ENCODE measurements around the gene CAMTA1. TPM values are rescaled to one million over a fixed set of nuclear protein-coding genes. Genes with fewer than 3 reads are reported as not detected.

CAMTA1 gene
- total RNA-seq, 1 donor = 56.1 TPM

GRCh38 chr1:6906783-6907182 lies 121.5 kb downstream of the CAMTA1 start:
- DNase-seq (ENCODE audit: low read depth) = no peak
- TF ChIP-seq CTCF (IDR thresholded peaks at IDR 0.05; ENCODE audit: insufficient read depth, low read depth, low read length) = no peak
- H3K4me3 ChIP-seq (ENCODE audit: low read depth, low read length) = no peak overlapping the region

GRCh38 chr1:6907201-6907600 lies 121.9 kb downstream of the CAMTA1 start:
- H3K4me3 ChIP-seq (ENCODE audit: low read depth, low read length) = no peak overlapping the region
- TF ChIP-seq CTCF (IDR thresholded peaks at IDR 0.05; ENCODE audit: insufficient read depth, low read depth, low read length) = no peak
- DNase-seq (ENCODE audit: low read depth) = no peak

GRCh38 chr1:6907676-6908434 lies 122.6 kb downstream of the CAMTA1 start:
- no peak overlapping the region for H3K4me3 ChIP-seq (ENCODE audit: low read depth, low read length)
- no peak for DNase-seq (ENCODE audit: low read depth)
- TF ChIP-seq CTCF (IDR thresholded peaks at IDR 0.05; ENCODE audit: insufficient read depth, low read depth, low read length) = no peak

GRCh38 chr1:6909401-6909800 lies 124.1 kb downstream of the CAMTA1 start:
- DNase-seq (ENCODE audit: low read depth) = no peak
- H3K4me3 ChIP-seq (ENCODE audit: low read depth, low read length) = no peak overlapping the region
- no peak for TF ChIP-seq CTCF (IDR thresholded peaks at IDR 0.05; ENCODE audit: insufficient read depth, low read depth, low read length)

GRCh38 chr1:6909857-6910256 lies 124.6 kb downstream of the CAMTA1 start:
- no peak for DNase-seq (ENCODE audit: low read depth)
- no peak for TF ChIP-seq CTCF (IDR thresholded peaks at IDR 0.05; ENCODE audit: insufficient read depth, low read depth, low read length)
- H3K4me3 ChIP-seq (ENCODE audit: low read depth, low read length) = no peak overlapping the region

GRCh38 chr1:6911021-6911941 lies 126.0 kb downstream of the CAMTA1 start:
- DNase-seq (ENCODE audit: low read depth) = no peak
- no peak for TF ChIP-seq CTCF (IDR thresholded peaks at IDR 0.05; ENCODE audit: insufficient read depth, low read depth, low read length)

More at GRCh38 chr1:6911021-6911941, 126.0 kb downstream of the CAMTA1 start:
- H3K4me3 ChIP-seq (ENCODE audit: low read depth, low read length) = no peak overlapping the region

Measured in fibroblast of villous mesenchyme (primary cell).